Motor neuron (in vitro differentiated cells): ENCODE measurements around the gene ATP5F1C. TPM values are rescaled to one million over a fixed set of nuclear protein-coding genes. Genes with fewer than 3 reads are reported as not detected.
"Not testable (repeated sequence)": the region's sequence is repeated elsewhere in the genome, so short reads cannot be mapped to it uniquely, and the experiment has no call there.

Source experiments
- ATAC-seq, 8 experiments: fragments of 200-7000 bp; cut with Tn5 transposase; replicated peaks in 6 of 8; 2 replicates each; pipeline ENCODE4 v1.8.0; 2021; ENCODE audit warnings: mild to moderate bottlenecking in 8 of 8, moderate library complexity in 8 of 8
- H3K27ac ChIP-seq, 2 donors: fragments of 250-450 bp; sonication (Bioruptor Pico); 2 replicates each; pipeline ENCODE4 v1.9.0; 2021; ENCODE audit warnings: antibody characterized with exemption in 2 of 2, mild to moderate bottlenecking in 2 of 2, moderate library complexity in 1 of 2
- H3K4me1 ChIP-seq, 2 donors: fragments of 250-450 bp; sonication (Bioruptor Pico); replicated peaks in 1 of 2; 2 replicates each; pipeline ENCODE4 v1.6.1; 2021; ENCODE audit warnings: antibody characterized with exemption in 2 of 2, mild to moderate bottlenecking in 2 of 2, moderate library complexity in 1 of 2
- H3K4me3 ChIP-seq, 5 donors: fragments of 250-450 bp; sonication (Bioruptor Pico); 2 replicates each; pipeline ENCODE4 v1.9.0; 2021; ENCODE audit warnings: antibody characterized with exemption in 5 of 5, mild to moderate bottlenecking in 5 of 5, moderate library complexity in 4 of 5
- WGBS, 10 experiments: fragments of 450-650 bp; shearing (Covaris generic); methylation state at CpG; one replicate each; pipeline ENCODE4 v1.0.0; 2022; 5-methylcytosine and 5-hydroxymethylcytosine counted together
- in situ Hi-C, 9 experiments: fragments of 400-800 bp; cut with MboI; loops; one replicate each; pipeline ENCODE4 v1.15.0; 2021; ENCODE audit warnings: low sequenced_read_pairs in 9 of 9, low pct_unique_long_range_greater_than_20kb in 2 of 9; ENCODE audit not compliant: unreplicated experiment in 9 of 9
- total RNA-seq, 8 experiments: library from RNA; unstranded; fragments of 300-600 nt; gene quantifications; 2 replicates each; pipeline versions ENCODE4 v1.2.3 to v1.2.4, GENCODE V29; 2022

Gene ATP5F1C
- total RNA-seq, 8 experiments from 2014 or later, result 253 to 449 (median 283) TPM

- no peak overlapping the region for H3K4me3 ChIP-seq
- no peaks in the 10 kb centered on the region for H3K4me1 ChIP-seq
- ATAC-seq, result no peak
- in situ Hi-C loops, result no loop called here
- no peak overlapping the region for H3K27ac ChIP-seq
- 90 to 100% (median 96%) methylated on average over 2 to 6 of the region's 6 CpGs; no CpG with 5 or more reads in 2 of the 10 experiments for WGBS, 10 experiments
Measured at GRCh38 chr10:7804216-7804615, 16.2 kb downstream of the ATP5F1C start.

- in situ Hi-C loops, result no loop called here
- Histone ChIP-seq H3K4me3 (no peak overlapping the region), H3K27ac (no peak overlapping the region), H3K4me1 (no peaks in the 10 kb centered on the region)
- peak in 1 of 8 experiments; percentile 65 for ATAC-seq
- WGBS, 10 experiments, result 45 to 100% (median 83%) methylated on average over 1 to 2 of the region's 2 CpGs; no CpG with 5 or more reads in 2 of the 10 experiments
Measured at GRCh38 chr10:7804741-7805140, 16.8 kb downstream of the ATP5F1C start.

DNA sequence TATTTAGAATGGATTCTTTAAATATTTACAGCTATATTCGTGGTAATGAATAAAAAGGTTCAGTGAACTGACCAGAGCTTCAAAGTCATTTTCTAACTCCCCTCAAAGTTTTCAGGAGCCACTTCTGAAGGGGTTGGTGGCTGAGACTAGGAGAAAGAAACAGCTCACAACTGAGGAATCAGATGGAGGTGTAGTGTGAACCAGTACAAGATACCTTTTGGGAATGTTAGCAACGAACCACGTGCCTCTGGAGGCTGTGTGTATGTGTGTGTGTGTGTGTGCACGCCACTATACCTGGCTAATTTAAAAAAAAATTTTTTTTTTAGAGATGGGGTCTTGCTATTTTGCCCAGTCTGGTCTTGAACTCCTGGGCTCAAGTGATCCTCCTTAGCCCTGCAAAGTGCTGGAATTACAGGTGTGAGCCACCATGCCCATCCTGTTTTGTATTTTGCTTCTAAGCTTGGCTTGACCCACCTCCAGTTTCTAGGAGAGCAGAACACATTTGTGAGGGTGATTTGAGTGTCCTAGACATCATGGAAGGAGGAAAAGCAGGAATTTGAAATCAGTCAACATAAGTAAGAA is 20.8 kb downstream of the ATP5F1C start:
- Histone ChIP-seq H3K27ac (no peak overlapping the region), H3K4me1 (no peaks in the 10 kb centered on the region), H3K4me3 (no peak overlapping the region)
- in situ Hi-C loops, result no loop called here
- WGBS, 10 experiments, result 50 to 94% (median 72%) methylated on average over 1 to 4 of the region's 4 CpGs; no CpG with 5 or more reads in 2 of the 10 experiments
- ATAC-seq, result no peak

DNA sequence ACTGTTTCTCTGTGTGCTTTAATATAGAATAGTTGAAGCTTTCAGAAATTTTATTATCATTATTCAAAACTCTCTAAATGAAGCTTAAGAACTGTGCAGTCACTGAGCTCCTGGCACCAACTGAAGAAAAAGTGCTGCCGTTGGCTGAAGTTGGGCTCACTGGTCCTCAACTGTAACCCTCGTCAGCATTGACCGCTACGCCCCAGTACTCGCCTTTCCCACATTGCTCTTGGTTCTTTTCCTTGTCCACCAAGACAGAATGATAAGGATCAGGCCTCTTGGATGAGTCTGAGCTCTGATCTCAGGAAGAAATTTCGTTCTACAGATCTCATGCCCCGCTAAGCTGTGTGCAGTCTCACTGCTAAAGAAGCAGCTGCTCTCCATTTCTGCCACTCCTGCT is 22.5 kb downstream of the ATP5F1C start:
- ATAC-seq, result no peak
- WGBS, 10 experiments, result 74 to 100% (median 88%) methylated on average over 2 to 7 of the region's 7 CpGs; no CpG with 5 or more reads in 2 of the 10 experiments
- H3K4me3 ChIP-seq, result no peak overlapping the region
- no peaks in the 10 kb centered on the region for H3K4me1 ChIP-seq
- in situ Hi-C loops, result no loop called here
- H3K27ac ChIP-seq, result no peak overlapping the region

DNA sequence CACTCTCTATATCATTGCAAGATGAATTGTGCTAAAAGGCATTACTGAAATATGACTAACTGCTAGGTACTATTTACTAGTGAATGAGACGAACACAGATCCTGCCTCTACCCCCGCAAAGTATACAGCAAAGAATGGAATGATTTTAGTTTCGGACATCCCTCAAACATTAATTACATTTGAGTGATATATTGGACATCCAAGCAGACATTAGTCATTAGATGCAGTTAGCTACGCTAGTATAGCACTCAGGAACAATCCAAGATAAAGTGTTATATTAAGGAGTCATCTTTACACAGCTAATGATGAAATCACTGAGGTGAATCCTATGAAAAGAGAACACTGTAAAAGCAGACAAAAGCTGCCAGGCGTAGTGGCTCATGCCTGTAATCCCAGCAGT is 23.0 kb downstream of the ATP5F1C start:
- H3K4me1 ChIP-seq, result no peaks in the 10 kb centered on the region
- 68 to 100% (median 85%) methylated on average over 2 to 5 of the region's 5 CpGs for WGBS, 10 experiments
- no peak overlapping the region for H3K27ac ChIP-seq
- in situ Hi-C loops, result no loop called here
- no peak for ATAC-seq
- H3K4me3 ChIP-seq, result no peak overlapping the region

- ATAC-seq, result peak in 3 of 8 experiments; percentile 23 to 92 (median 23)
- H3K27ac ChIP-seq, H3K4me1 ChIP-seq, in situ Hi-C loops, H3K4me3 ChIP-seq: not testable (repeated sequence)
- WGBS, 10 experiments, result 7 to 96% (median 58%) methylated on average over 2 to 6 of the region's 7 CpGs; no CpG with 5 or more reads in 3 of the 10 experiments
Measured at GRCh38 chr10:7811743-7812142, 23.8 kb downstream of the ATP5F1C start.

- Histone ChIP-seq H3K27ac (no peak overlapping the region), H3K4me1 (peaks cover 3 to 4% of the 10 kb centered on the region in 2 donors), H3K4me3 (no peak overlapping the region)
- ATAC-seq, result no peak
- in situ Hi-C loops, result no loop called here
- WGBS, 10 experiments, result 44 to 83% (median 81%) methylated on average over 1 to 2 of the region's 3 CpGs; no CpG with 5 or more reads in 6 of the 10 experiments
Measured at GRCh38 chr10:7813481-7813880, 25.5 kb downstream of the ATP5F1C start.

GRCh38 chr10:7817576-7817975 is 29.6 kb downstream of the ATP5F1C start:
- peaks cover 9 to 11% of the 10 kb centered on the region in 2 donors for H3K4me1 ChIP-seq
- H3K4me3 ChIP-seq, result peak overlapping the region; percentile 82 to 96 (median 85)
- no peak for ATAC-seq
- WGBS, 10 experiments, result 0 to 23% (median 7%) methylated on average over 1 to 11 of the region's 12 CpGs; no CpG with 5 or more reads in 3 of the 10 experiments
- H3K27ac ChIP-seq, result no peak overlapping the region
- in situ Hi-C loops, result no loop called here

GRCh38 chr10:7817984-7818294 is 30.0 kb downstream of the ATP5F1C start:
- ATAC-seq, result peak in 1 of 8 experiments; percentile 36
- no peak overlapping the region for H3K27ac ChIP-seq
- peaks cover 9 to 11% of the 10 kb centered on the region in 2 donors for H3K4me1 ChIP-seq
- peak overlapping the region; percentile 82 to 96 (median 85) for H3K4me3 ChIP-seq
- in situ Hi-C loops, result no loop called here
- WGBS, 10 experiments, result 0 to 20% (median 3%) methylated on average over 1 to 10 of the region's 10 CpGs; no CpG with 5 or more reads in 2 of the 10 experiments

DNA sequence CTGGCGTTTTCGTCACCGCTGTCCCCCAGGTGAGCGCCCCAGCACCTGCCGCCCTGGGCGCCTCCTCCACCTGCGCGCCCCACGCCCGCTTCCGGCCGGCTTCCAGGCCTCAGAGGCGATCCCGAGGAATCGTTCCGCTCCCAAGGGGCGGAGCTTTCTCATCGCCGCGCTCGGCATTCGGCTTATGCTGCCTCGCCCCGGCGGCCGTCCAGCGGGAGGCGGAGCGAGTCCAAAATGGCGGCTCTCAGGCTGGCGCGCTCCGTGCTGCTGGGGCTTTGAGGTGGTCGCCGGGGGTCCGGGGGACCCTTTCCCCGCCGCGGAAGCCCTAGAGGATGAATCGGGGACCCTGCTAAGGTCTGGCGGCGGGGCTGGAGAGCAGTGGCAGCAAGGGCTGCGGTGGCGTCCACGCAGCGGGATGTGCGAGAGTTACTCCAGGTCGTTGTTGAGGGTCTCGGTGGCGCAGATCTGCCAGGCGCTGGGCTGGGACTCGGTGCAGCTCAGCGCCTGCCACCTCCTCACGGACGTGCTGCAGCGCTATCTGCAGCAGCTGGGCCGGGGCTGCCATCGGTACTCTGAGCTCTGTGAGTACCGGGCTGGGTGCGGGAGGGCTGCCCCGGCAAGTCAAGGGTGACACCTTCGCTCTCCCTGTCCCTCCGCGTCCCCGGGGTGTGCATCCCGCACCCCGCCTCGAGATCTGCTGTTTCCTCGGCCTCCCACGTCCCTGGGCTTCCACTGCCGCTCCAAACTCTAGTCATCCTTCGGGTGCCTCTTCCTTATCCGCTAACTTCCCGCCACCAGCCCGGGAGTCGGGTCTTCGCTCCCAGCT is 30.5 kb downstream of the ATP5F1C start, which contains the start of gene TAF3:
TSS of gene TAF3 (plus strand) at position 211 of the 826 bp plus-strand sequence. CDS start at position 416, 205 bp downstream.
- in situ Hi-C loops, result no loop called here
- peak; percentile 61 to 92 (median 89) for ATAC-seq
- Histone ChIP-seq H3K4me1 (peaks cover 9 to 11% of the 10 kb centered on the region in 2 donors), H3K4me3 (peak within 1 kb of the TSS; percentile 82 to 96 (median 85)), H3K27ac (peak within 1 kb of the TSS; percentile 65 to 73)
- 0 to 10% (median 1%) methylated on average over 2 to 26 of the region's 77 CpGs; no CpG with 5 or more reads in 5 of the 10 experiments for WGBS, 10 experiments

GRCh38 chr10:7819121-7819460 is 31.1 kb downstream of the ATP5F1C start:
- Histone ChIP-seq H3K4me3 (peak overlapping the region; percentile 82 to 96 (median 85)), H3K4me1 (peaks cover 9 to 11% of the 10 kb centered on the region in 2 donors), H3K27ac (no peak overlapping the region)
- WGBS, 10 experiments, result 0 to 4% (median 1%) methylated on average over 1 to 16 of the region's 17 CpGs
- ATAC-seq, result peak; percentile 64 to 78 (median 66)
- in situ Hi-C loops, result no loop called here

- in situ Hi-C loops, result no loop called here
- peaks cover 6 to 8% of the 10 kb centered on the region in 2 donors for H3K4me1 ChIP-seq
- 60 to 100% (median 88%) methylated on average over 1 to 3 of the region's 3 CpGs; no CpG with 5 or more reads in 1 of the 10 experiments for WGBS, 10 experiments
Measured at GRCh38 chr10:7824251-7824650, 36.3 kb downstream of the ATP5F1C start.

GRCh38 chr10:7826971-7827370 is 39.0 kb downstream of the ATP5F1C start:
- no peak overlapping the region for H3K4me3 ChIP-seq
- WGBS, 10 experiments, result 80 to 100% (median 94%) methylated on average over 1 to 4 of the region's 4 CpGs; no CpG with 5 or more reads in 3 of the 10 experiments
- ATAC-seq, result peak in 3 of 8 experiments; percentile 27 to 47 (median 32)
- no peaks in the 10 kb centered on the region for H3K4me1 ChIP-seq
- in situ Hi-C loops, result no loop called here
- H3K27ac ChIP-seq, result no peak overlapping the region

More at GRCh38 chr10:7824251-7824650, 36.3 kb downstream of the ATP5F1C start:
- H3K4me3 ChIP-seq, result no peak overlapping the region
- H3K27ac ChIP-seq, result no peak overlapping the region
- ATAC-seq, result no peak
